DOHH2 (cell line): Measurements from ENCODE around the gene BDNF.

ENCODE experiments used
- EZH2phosphoT487 ChIP-seq: fragments of 200-600 bp; sonication (generic); IDR thresholded peaks from 2 replicates; pipeline ENCODE4 v1.6.1; 2017; ENCODE audit warnings: borderline replicate concordance, mild to moderate bottlenecking, antibody characterized with exemption, low read length, moderate library complexity, mixed read lengths
- TF ChIP-seq, protein P1 (sequence below): fragments of 200-600 bp; sonication (generic); IDR thresholded peaks from one replicate; pipeline ENCODE4 v1.5.1; 2014; ENCODE audit warnings: antibody characterized with exemption, mild to moderate bottlenecking, low read depth, low read length; ENCODE audit not compliant: poor library complexity, severe bottlenecking

DNA sequence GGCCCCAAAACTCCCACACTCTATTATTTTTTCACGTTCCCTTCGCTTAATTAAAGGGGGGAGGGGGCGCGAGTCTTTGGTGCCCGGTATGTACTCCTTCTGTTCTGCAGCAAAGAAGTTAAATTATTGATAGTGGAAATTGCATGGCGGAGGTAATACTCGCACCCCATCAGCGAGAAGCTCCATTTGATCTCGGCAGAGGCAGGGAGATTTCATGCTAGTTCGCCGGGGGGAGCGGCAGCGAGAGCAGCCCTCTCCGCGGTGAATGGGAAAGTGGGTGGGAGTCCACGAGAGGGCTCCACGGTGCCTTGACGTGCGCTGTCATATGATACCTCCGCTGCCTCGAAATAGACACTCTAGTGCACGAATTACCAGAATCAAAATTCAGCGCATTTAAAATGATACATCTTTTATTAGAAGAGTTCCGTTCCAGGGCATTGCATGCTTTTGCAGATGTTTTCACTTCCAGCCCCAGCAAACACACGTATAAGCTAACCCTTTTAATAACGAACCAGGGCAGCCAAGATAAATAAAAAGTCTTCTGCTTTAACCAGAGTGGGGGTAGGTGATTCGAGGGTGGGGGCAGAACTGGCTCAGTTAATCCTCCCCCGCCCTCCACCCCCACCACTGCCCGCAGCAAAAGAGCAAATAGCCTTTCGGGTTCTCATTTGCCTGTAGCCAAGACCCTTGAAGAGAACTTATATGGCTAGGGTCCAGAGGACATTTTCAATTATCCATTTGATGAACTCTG, 1.3 kb upstream of the BDNF start:
- TF ChIP-seq, protein P1, sequence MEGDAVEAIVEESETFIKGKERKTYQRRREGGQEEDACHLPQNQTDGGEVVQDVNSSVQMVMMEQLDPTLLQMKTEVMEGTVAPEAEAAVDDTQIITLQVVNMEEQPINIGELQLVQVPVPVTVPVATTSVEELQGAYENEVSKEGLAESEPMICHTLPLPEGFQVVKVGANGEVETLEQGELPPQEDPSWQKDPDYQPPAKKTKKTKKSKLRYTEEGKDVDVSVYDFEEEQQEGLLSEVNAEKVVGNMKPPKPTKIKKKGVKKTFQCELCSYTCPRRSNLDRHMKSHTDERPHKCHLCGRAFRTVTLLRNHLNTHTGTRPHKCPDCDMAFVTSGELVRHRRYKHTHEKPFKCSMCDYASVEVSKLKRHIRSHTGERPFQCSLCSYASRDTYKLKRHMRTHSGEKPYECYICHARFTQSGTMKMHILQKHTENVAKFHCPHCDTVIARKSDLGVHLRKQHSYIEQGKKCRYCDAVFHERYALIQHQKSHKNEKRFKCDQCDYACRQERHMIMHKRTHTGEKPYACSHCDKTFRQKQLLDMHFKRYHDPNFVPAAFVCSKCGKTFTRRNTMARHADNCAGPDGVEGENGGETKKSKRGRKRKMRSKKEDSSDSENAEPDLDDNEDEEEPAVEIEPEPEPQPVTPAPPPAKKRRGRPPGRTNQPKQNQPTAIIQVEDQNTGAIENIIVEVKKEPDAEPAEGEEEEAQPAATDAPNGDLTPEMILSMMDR = no peak
- no peak for TF ChIP-seq EZH2phosphoT487
